Body of pancreas (tissue), 4 donors: ENCODE data around the gene IFIT2. TPM values are rescaled to one million over a fixed set of nuclear protein-coding genes. Genes with fewer than 3 reads are reported as not detected.

Experiments used
- ATAC-seq: fragments of 150-250 bp; one replicate; pipeline ENCODE4 v1.9.1; 2016
- DNase-seq, 4 donors: peaks; one replicate each; pipeline ENCODE4 v3.0.0-alpha.2; 2019
- H3K27ac ChIP-seq, 4 donors: fragments of 200-600 bp; sonication (generic); 1 replicate in 3 of 4; 2 replicates in 1 of 4; pipeline versions ENCODE4 v1.5.1 to v1.6.1; 2016 to 2019; ENCODE audit warnings: mild to moderate bottlenecking in 1 of 4, mixed read lengths in 1 of 4, moderate library complexity in 1 of 4
- H3K27me3 ChIP-seq, 2 donors: fragments of 200-600 bp; sonication (generic); one replicate each; pipeline ENCODE4 v1.6.0; 2016; ENCODE audit warnings: mild to moderate bottlenecking in 1 of 2
- H3K36me3 ChIP-seq, 2 donors: fragments of 200-600 bp; sonication (generic); replicated peaks in 1 of 2; 2 replicates each; pipeline ENCODE4 v1.5.1; 2016; ENCODE audit warnings: low read depth in 2 of 2; ENCODE audit not compliant: insufficient read depth in 1 of 2
- H3K4me1 ChIP-seq: fragments of 200-600 bp; sonication (generic); one replicate; pipeline ENCODE4 v1.6.0; 2016
- H3K4me3 ChIP-seq, 2 donors: fragments of 200-600 bp; sonication (generic); 1 replicate in 1 of 2; 2 replicates in 1 of 2; pipeline ENCODE4 v1.5.1; 2016 to 2019
- H3K9me3 ChIP-seq, 3 donors: fragments of 200-600 bp; sonication (generic); 1 replicate in 2 of 3; 2 replicates in 1 of 3; pipeline ENCODE4 v1.5.1; 2016
- POLR2A ChIP-seq, 3 donors: fragments of 450-650 bp; IDR thresholded peaks; one replicate each; pipeline ENCODE4 v1.6.1; 2016; ENCODE audit warnings: antibody characterized with exemption in 3 of 3, mild to moderate bottlenecking in 2 of 3
- WGBS, 2 donors: methylation state at CpG; one replicate each; pipeline ENCODE4 v1.1.5; 2017; 5-methylcytosine and 5-hydroxymethylcytosine counted together
- intact Hi-C: fragments of 100-400 bp; cut with DNase I; formaldehyde crosslinking; loops from one replicate; pipeline ENCODE4 v1.15.1; 2023
- total RNA-seq, 2 donors: library from RNA; depleted of rRNA; stranded (reverse); fragments of >200 nt; gene quantifications; one replicate each; pipeline ENCODE4 v1.1.0, GENCODE V29; 2016
- TF ChIP-seq, protein P1 (sequence below), 7 experiments: fragments of 450-650 bp in 4 of 7; fragments of 200-600 bp in 3 of 7; sonication (generic) in 3 of 7; IDR thresholded peaks; one replicate each; pipeline ENCODE4 v1.5.1; 2016 to 2019; ENCODE audit warnings: antibody characterized with exemption in 7 of 7

Gene IFIT2
- total RNA-seq, 2 donors from 2014 or later, result 1.6 TPM; not detected in 1

DNA sequence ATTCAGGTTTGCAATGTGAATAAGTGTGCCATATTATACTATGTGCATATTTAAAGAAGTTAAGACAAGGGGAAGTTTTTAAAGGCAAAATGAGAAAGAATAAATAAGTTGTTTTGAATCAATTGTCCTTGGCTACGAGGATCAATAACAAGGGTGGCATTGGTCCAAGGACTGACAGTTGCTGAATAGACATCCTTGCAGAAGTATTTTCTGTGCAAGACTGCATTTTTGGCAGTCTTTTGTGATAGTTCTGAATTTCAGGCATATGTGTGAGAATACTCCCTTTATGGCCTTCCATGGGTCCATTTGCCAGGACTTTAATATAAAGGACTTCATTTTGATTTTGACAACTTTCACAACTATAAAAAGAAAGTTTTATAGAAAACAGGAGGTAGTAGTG, 44.9 kb upstream of the IFIT2 start:
- Histone ChIP-seq H3K4me3 (no peak overlapping the region), H3K9me3 (no peaks in the 10 kb centered on the region), H3K27me3 (no peaks in the 10 kb centered on the region), H3K27ac (no peak overlapping the region), H3K36me3 (no peaks in the 10 kb centered on the region), H3K4me1 (no peaks in the 10 kb centered on the region)
- no peak for ATAC-seq
- intact Hi-C loops, result no loop called here
- 36 to 37% methylated on average over 1 of the region's 1 CpG for WGBS, 2 donors
- no peak for DNase-seq
- TF ChIP-seq, protein P1, sequence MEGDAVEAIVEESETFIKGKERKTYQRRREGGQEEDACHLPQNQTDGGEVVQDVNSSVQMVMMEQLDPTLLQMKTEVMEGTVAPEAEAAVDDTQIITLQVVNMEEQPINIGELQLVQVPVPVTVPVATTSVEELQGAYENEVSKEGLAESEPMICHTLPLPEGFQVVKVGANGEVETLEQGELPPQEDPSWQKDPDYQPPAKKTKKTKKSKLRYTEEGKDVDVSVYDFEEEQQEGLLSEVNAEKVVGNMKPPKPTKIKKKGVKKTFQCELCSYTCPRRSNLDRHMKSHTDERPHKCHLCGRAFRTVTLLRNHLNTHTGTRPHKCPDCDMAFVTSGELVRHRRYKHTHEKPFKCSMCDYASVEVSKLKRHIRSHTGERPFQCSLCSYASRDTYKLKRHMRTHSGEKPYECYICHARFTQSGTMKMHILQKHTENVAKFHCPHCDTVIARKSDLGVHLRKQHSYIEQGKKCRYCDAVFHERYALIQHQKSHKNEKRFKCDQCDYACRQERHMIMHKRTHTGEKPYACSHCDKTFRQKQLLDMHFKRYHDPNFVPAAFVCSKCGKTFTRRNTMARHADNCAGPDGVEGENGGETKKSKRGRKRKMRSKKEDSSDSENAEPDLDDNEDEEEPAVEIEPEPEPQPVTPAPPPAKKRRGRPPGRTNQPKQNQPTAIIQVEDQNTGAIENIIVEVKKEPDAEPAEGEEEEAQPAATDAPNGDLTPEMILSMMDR (IDR thresholded peaks at IDR 0.05), result no peak
- no peak for TF ChIP-seq POLR2A (IDR thresholded peaks at IDR 0.05)

DNA sequence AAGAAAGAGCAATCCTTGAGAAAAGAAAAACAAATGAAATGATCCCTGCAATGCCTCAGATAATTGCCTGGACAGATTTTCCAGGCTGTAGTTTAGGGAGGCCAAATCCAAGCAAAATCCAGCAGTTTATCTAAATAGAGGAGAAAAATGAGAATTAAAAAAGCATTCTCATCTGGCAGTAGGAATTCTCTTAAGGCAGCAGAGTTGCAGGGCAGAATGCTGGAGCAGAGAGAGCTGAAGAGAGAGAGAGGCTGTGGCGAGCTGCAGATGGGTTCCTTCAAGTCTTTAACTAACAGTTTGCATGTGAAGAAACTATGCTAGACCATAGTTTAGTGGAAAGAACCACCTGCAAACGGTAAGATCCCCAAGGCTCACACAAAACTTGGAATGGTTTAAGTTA, 44.3 kb upstream of the IFIT2 start:
- no peak for DNase-seq
- Histone ChIP-seq H3K36me3 (no peaks in the 10 kb centered on the region), H3K27ac (no peak overlapping the region), H3K4me3 (no peak overlapping the region), H3K9me3 (no peaks in the 10 kb centered on the region), H3K27me3 (no peaks in the 10 kb centered on the region), H3K4me1 (no peaks in the 10 kb centered on the region)
- 43 to 44% methylated on average over 2 of the region's 2 CpGs for WGBS, 2 donors
- intact Hi-C loops, result no loop called here
- TF ChIP-seq POLR2A (IDR thresholded peaks at IDR 0.05), result no peak
- ATAC-seq, result no peak

DNA sequence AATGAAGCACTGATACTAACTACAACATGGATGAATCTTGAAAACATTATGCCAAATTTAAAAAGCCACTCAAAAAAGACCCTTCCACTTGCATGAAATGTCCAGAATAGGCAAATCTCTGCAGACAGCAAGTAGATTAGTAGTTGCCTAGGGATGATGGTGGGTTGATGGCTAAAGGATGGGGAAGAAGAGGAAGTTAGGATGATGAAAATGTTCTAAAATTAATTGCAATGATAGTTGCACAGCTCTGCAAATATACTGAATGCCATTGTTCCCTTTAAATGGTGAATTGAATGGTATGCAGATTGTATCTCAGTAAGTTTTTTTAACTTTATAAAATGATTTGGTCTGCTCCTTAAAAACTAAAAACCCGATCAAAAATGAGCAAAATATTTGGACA, 43.0 kb upstream of the IFIT2 start:
- Histone ChIP-seq H3K36me3 (no peaks in the 10 kb centered on the region), H3K4me3 (no peak overlapping the region), H3K4me1 (no peaks in the 10 kb centered on the region), H3K27ac (no peak overlapping the region), H3K27me3 (no peaks in the 10 kb centered on the region), H3K9me3 (no peaks in the 10 kb centered on the region)
- intact Hi-C loops, result no loop called here
- WGBS, 2 donors, result 62% methylated on average over 1 of the region's 1 CpG
- ATAC-seq (no peak), DNase-seq (no peak)
- TF ChIP-seq POLR2A (IDR thresholded peaks at IDR 0.05), result no peak
- TF ChIP-seq, protein P1 (IDR thresholded peaks at IDR 0.05), result no peak

DNA sequence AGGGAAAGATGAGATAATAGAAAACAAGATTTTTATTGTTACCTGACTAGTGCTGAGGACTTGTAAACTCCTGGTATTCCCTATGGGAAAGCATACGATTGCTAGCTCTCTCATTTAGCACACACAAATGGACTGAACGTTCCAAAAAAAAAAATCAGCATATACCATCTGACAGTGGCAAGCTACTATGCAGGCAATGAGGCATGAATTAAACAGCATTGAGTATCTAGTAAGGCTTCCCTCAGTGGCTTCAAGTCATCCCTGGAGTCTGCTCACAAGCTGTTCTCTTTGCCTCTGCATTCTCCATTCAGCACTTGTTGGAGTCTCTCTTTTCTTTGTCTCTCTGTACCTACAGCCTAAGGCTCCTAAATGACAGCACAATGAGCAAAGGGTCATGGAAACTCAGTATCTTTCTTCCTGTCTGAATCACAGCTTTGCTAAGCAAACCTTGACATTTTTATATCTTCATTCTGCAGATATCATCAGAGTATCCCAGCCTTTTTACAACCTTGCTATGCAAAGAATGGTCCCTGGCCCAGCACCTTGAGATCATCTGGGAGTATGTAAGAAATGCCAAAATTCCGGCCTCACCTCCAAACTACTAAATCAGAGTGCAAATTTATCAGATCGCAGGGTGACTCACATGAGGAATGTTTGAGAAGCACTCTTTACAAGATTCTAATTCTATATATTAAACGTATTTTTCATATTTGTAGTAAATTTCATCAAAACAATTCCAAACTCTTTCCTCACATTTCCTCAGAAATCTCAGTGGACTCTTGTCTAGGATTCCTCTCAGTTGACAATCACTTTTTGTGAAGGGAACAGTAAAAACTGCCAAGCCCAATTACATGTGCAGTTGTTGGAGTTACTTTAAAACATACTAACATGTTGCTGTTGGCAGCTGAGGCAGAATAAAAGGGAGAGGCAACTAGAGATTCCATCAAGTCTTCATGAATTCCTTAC, 39.5 kb upstream of the IFIT2 start:
- DNase-seq (no peak), ATAC-seq (no peak)
- H3K9me3 ChIP-seq, result no peaks in the 10 kb centered on the region
- no peak overlapping the region for H3K4me3 ChIP-seq
- no peaks in the 10 kb centered on the region for H3K4me1 ChIP-seq
- 73 to 74% methylated on average over 5 of the region's 5 CpGs for WGBS, 2 donors
- intact Hi-C loops, result no loop called here
- H3K27me3 ChIP-seq, result no peaks in the 10 kb centered on the region
- H3K27ac ChIP-seq, result no peak overlapping the region
- TF ChIP-seq, protein P1 (IDR thresholded peaks at IDR 0.05), result no peak
- no peak for TF ChIP-seq POLR2A (IDR thresholded peaks at IDR 0.05)
- H3K36me3 ChIP-seq, result no peaks in the 10 kb centered on the region

DNA sequence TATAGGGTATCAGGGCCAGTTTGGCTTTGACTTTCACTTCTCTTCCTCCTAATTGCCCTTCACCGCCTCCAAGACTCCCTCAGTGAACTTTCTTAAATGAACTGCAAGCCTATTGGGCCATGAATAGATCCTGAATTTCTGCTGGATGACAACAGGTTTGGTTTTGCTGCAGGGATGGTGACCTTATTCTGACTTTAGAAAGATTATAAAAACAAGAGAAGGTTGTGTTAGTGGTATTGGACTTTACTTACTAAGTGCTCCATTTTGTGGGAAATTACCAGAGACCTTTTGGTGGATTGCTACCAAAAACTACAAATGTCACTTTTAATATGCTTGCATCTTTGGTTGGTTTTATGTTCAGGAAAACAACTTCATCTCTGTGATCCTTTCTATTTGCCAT, 38.8 kb upstream of the IFIT2 start:
- no peak for TF ChIP-seq POLR2A (IDR thresholded peaks at IDR 0.05)
- TF ChIP-seq, protein P1 (IDR thresholded peaks at IDR 0.05), result no peak
- intact Hi-C loops, result no loop called here
- no peak for DNase-seq
- Histone ChIP-seq H3K27ac (no peak overlapping the region), H3K36me3 (no peaks in the 10 kb centered on the region), H3K4me1 (no peaks in the 10 kb centered on the region), H3K4me3 (no peak overlapping the region), H3K27me3 (no peaks in the 10 kb centered on the region), H3K9me3 (no peaks in the 10 kb centered on the region)
- no peak for ATAC-seq
- 85 to 95% methylated on average over 1 of the region's 1 CpG for WGBS, 2 donors
